Measurements from ENCODE around the gene COIL.

COIL gene

DNA sequence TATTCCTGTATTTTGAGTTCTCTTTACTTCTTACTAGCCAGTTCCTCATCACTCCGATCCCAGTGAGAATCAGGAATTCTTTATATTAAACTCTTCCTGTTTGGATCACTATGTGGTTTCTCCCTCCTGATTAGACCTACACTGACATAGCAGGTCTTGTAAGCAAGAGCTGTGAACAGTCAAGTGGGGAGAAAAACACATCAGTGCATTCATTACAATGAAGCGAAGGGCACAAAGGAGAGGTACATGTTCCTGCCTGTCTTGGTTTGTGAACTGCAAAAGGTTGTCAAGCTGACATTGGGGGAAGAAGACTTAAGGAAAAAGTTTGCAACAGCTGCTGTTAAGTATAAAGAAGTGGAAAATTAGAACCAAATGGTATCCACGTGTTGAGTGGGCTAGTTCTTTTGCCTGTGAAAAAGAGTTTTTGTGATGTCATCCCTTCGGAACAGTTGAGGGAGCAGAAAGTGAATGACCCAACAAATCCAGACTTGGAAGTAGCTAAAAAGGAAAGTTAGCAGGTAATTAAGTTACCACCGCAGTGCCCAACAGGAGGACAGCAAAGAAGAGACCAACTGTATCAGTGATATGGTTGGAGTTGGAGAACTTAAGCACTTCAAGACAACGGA is 24.0 kb downstream of the COIL start:
- H3K36me3 ChIP-seq (ENCODE audit: insufficient read depth, low read length), result peaks cover 25% of the 10 kb centered on the region; the same call in 1 of the 2 replicates

DNA sequence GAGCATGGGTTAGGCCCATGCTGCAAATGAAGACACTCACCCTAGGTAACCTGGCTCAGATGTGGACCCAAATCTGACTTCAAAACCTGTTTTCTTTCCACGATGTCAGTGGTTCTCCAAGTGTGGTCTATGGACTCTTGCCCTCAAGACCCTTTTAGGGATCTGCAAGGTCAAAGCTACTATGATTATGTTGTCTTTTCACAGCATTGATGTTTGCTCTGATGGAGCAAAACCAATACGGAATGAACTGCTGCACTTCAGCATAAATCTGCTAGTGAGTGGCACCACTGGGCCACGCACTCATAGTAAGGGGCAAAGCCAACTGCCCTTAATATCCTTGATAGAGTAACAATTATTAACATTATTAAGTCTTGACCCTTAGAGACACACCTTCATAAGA is 25.4 kb downstream of the COIL start:
- no peak overlapping the region for H3K27ac ChIP-seq (ENCODE audit: low read depth, low read length)
- no peaks in the 10 kb centered on the region for H3K79me2 ChIP-seq (ENCODE audit: control insufficient read depth, insufficient read depth, low read length, unreplicated experiment)
- peaks cover 28% of the 10 kb centered on the region for H3K36me3 ChIP-seq (ENCODE audit: insufficient read depth, low read length)
- H3K4me1 ChIP-seq (ENCODE audit: control insufficient read depth, insufficient read depth, low read length, unreplicated experiment), result peaks cover 14% of the 10 kb centered on the region
- H3K27me3 ChIP-seq (ENCODE audit: insufficient read depth, low read length), result no peaks in the 10 kb centered on the region
- no peak overlapping the region for H2AFZ ChIP-seq (ENCODE audit: low read length, unreplicated experiment)
- no peak overlapping the region for H3K4me3 ChIP-seq (ENCODE audit: low read depth, low read length)

More for the DNA sequence above, 24.0 kb downstream of the COIL start:
- H3K27ac ChIP-seq (ENCODE audit: low read depth, low read length), result no peak overlapping the region
- H3K27me3 ChIP-seq (ENCODE audit: insufficient read depth, low read length), result no peaks in the 10 kb centered on the region
- H3K79me2 ChIP-seq (ENCODE audit: control insufficient read depth, insufficient read depth, low read length, unreplicated experiment), result no peaks in the 10 kb centered on the region
- no peak overlapping the region for H3K4me3 ChIP-seq (ENCODE audit: low read depth, low read length)
- H2AFZ ChIP-seq (ENCODE audit: low read length, unreplicated experiment), result no peak overlapping the region
- H3K4me1 ChIP-seq (ENCODE audit: control insufficient read depth, insufficient read depth, low read length, unreplicated experiment), result peaks cover 14% of the 10 kb centered on the region

GRCh38 chr17:56934280-56934679 is 26.6 kb downstream of the COIL start:
- Histone ChIP-seq H2AFZ (ENCODE audit: low read length, unreplicated experiment) (no peak overlapping the region), H3K27ac (ENCODE audit: low read depth, low read length) (no peak overlapping the region), H3K36me3 (ENCODE audit: insufficient read depth, low read length) (peaks cover 28% of the 10 kb centered on the region), H3K79me2 (ENCODE audit: control insufficient read depth, insufficient read depth, low read length, unreplicated experiment) (no peaks in the 10 kb centered on the region), H3K27me3 (ENCODE audit: insufficient read depth, low read length) (no peaks in the 10 kb centered on the region), H3K4me3 (ENCODE audit: low read depth, low read length) (no peak overlapping the region), H3K4me1 (ENCODE audit: control insufficient read depth, insufficient read depth, low read length, unreplicated experiment) (peaks cover 14% of the 10 kb centered on the region)

DNA sequence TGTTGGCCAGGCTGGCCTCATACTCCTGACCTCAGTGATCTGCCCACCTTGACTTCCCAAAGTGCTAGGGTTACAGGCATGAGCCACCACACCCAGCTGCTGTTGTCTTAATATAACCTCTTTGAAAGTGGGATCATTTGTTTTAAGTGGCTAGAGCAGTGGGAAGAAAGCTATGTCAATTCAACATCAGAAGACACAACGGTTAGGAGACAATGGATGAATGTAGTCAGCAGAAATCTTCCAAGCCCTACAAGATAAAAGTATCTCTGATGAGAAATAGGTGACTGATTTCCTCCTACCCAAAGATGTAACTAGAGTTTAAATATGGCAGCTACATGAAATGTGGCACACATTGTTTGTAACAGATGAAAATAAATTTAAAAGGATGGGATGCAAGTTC is 27.0 kb downstream of the COIL start:
- no peak overlapping the region for H2AFZ ChIP-seq (ENCODE audit: low read length, unreplicated experiment)
- peaks cover 28% of the 10 kb centered on the region for H3K36me3 ChIP-seq (ENCODE audit: insufficient read depth, low read length)
- H3K4me1 ChIP-seq (ENCODE audit: control insufficient read depth, insufficient read depth, low read length, unreplicated experiment), result peaks cover 14% of the 10 kb centered on the region
- H3K4me3 ChIP-seq (ENCODE audit: low read depth, low read length), result no peak overlapping the region
- no peak overlapping the region for H3K27ac ChIP-seq (ENCODE audit: low read depth, low read length)
- no peaks in the 10 kb centered on the region for H3K79me2 ChIP-seq (ENCODE audit: control insufficient read depth, insufficient read depth, low read length, unreplicated experiment)
- H3K27me3 ChIP-seq (ENCODE audit: insufficient read depth, low read length), result no peaks in the 10 kb centered on the region

DNA sequence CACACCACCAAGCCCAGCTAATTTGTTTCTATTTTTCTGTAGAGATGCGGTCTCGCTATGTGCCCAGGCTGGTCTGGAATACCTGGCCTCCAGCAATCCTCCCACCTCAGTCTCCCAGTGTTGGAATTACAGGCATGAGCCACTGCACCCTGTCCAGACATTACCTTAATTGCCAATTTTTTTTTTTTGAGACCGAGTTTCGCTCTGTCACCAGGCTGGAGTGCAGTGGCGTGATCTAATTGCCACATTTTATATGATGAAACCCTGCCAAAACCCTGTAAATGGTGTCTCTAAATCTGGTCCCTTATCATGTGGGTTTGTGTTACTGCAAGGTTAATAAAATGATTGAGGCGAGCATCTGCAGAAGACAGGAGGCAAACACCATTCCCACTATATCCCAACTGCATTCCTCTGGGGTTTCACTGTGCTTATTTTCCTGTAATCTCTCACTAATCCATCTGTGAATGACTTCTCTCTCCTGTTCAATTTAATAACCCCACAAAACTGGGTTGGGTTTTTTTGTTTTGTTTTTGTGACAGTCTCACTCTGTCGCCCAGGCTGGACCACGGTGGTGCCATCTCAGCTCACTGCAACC is 27.6 kb downstream of the COIL start:
- Histone ChIP-seq H3K4me3 (ENCODE audit: low read depth, low read length) (no peak overlapping the region), H3K4me1 (ENCODE audit: control insufficient read depth, insufficient read depth, low read length, unreplicated experiment) (peaks cover 9% of the 10 kb centered on the region), H3K27me3 (ENCODE audit: insufficient read depth, low read length) (no peaks in the 10 kb centered on the region), H3K36me3 (ENCODE audit: insufficient read depth, low read length) (peaks cover 28% of the 10 kb centered on the region), H2AFZ (ENCODE audit: low read length, unreplicated experiment) (no peak overlapping the region), H3K79me2 (ENCODE audit: control insufficient read depth, insufficient read depth, low read length, unreplicated experiment) (no peaks in the 10 kb centered on the region), H3K27ac (ENCODE audit: low read depth, low read length) (no peak overlapping the region)

GRCh38 chr17:56930739-56931337 is 30.0 kb downstream of the COIL start:
- no peaks in the 10 kb centered on the region for H3K79me2 ChIP-seq (ENCODE audit: control insufficient read depth, insufficient read depth, low read length, unreplicated experiment)
- no peaks in the 10 kb centered on the region for H3K4me1 ChIP-seq (ENCODE audit: control insufficient read depth, insufficient read depth, low read length, unreplicated experiment)
- H3K4me3 ChIP-seq (ENCODE audit: low read depth, low read length), result no peak overlapping the region
- no peak overlapping the region for H3K27ac ChIP-seq (ENCODE audit: low read depth, low read length)
- no peak overlapping the region for H2AFZ ChIP-seq (ENCODE audit: low read length, unreplicated experiment)
- peaks cover 13% of the 10 kb centered on the region for H3K36me3 ChIP-seq (ENCODE audit: insufficient read depth, low read length)
- no peaks in the 10 kb centered on the region for H3K27me3 ChIP-seq (ENCODE audit: insufficient read depth, low read length)

GRCh38 chr17:56929362-56929969 is 31.4 kb downstream of the COIL start:
- peaks cover 10% of the 10 kb centered on the region for H3K36me3 ChIP-seq (ENCODE audit: insufficient read depth, low read length)
- H3K79me2 ChIP-seq (ENCODE audit: control insufficient read depth, insufficient read depth, low read length, unreplicated experiment), result no peaks in the 10 kb centered on the region
- no peak overlapping the region for H3K4me3 ChIP-seq (ENCODE audit: low read depth, low read length)
- H3K4me1 ChIP-seq (ENCODE audit: control insufficient read depth, insufficient read depth, low read length, unreplicated experiment), result no peaks in the 10 kb centered on the region
- H3K27ac ChIP-seq (ENCODE audit: low read depth, low read length), result no peak overlapping the region
- H3K27me3 ChIP-seq (ENCODE audit: insufficient read depth, low read length), result no peaks in the 10 kb centered on the region
- H2AFZ ChIP-seq (ENCODE audit: low read length, unreplicated experiment), result no peak overlapping the region

- Histone ChIP-seq H3K4me3 (ENCODE audit: low read depth, low read length) (no peak overlapping the region), H3K27ac (ENCODE audit: low read depth, low read length) (no peak overlapping the region), H3K79me2 (ENCODE audit: control insufficient read depth, insufficient read depth, low read length, unreplicated experiment) (no peaks in the 10 kb centered on the region)
Measured at GRCh38 chr17:56928586-56928985, 32.3 kb downstream of the COIL start.

DNA sequence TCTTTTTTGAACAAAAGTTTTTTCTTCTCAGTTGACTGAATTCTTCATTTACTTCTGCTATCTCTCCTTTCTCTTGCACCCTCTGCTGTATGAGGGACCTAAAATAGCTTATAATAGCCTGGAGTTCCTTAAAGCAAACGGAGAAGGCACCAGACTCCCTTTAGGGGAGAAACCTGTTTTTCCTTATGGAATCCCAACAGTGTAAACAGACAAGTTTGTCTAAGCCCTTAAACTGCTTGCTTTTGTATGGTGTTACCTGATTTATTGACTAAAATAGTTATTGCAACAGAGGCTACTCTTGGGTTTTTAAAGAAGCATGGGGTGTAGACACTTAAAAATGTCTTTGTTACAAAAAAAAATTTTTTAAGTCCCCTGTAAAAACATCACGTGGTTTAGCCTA is 34.1 kb downstream of the COIL start:
- Histone ChIP-seq H3K27me3 (ENCODE audit: insufficient read depth, low read length) (no peaks in the 10 kb centered on the region), H3K27ac (ENCODE audit: low read depth, low read length) (no peak overlapping the region), H3K4me1 (ENCODE audit: control insufficient read depth, insufficient read depth, low read length, unreplicated experiment) (no peaks in the 10 kb centered on the region), H3K4me3 (ENCODE audit: low read depth, low read length) (no peak overlapping the region), H2AFZ (ENCODE audit: low read length, unreplicated experiment) (no peak overlapping the region), H3K36me3 (ENCODE audit: insufficient read depth, low read length) (peaks cover 3% of the 10 kb centered on the region), H3K79me2 (ENCODE audit: control insufficient read depth, insufficient read depth, low read length, unreplicated experiment) (no peaks in the 10 kb centered on the region)

More at GRCh38 chr17:56928586-56928985, 32.3 kb downstream of the COIL start:
- Histone ChIP-seq H3K27me3 (ENCODE audit: insufficient read depth, low read length) (no peaks in the 10 kb centered on the region), H3K36me3 (ENCODE audit: insufficient read depth, low read length) (peaks cover 3% of the 10 kb centered on the region), H2AFZ (ENCODE audit: low read length, unreplicated experiment) (no peak overlapping the region), H3K4me1 (ENCODE audit: control insufficient read depth, insufficient read depth, low read length, unreplicated experiment) (no peaks in the 10 kb centered on the region)

- H3K27ac ChIP-seq (ENCODE audit: low read depth, low read length), result no peak overlapping the region
- no peaks in the 10 kb centered on the region for H3K27me3 ChIP-seq (ENCODE audit: insufficient read depth, low read length)
- no peaks in the 10 kb centered on the region for H3K4me1 ChIP-seq (ENCODE audit: control insufficient read depth, insufficient read depth, low read length, unreplicated experiment)
- H3K36me3 ChIP-seq (ENCODE audit: insufficient read depth, low read length), result peaks cover 3% of the 10 kb centered on the region; the same call in 1 of the 2 replicates
- H2AFZ ChIP-seq (ENCODE audit: low read length, unreplicated experiment), result no peak overlapping the region
- H3K4me3 ChIP-seq (ENCODE audit: low read depth, low read length), result no peak overlapping the region
- H3K79me2 ChIP-seq (ENCODE audit: control insufficient read depth, insufficient read depth, low read length, unreplicated experiment), result no peaks in the 10 kb centered on the region
Measured at GRCh38 chr17:56926270-56926669, 34.6 kb downstream of the COIL start.

All from ACC112 (cell line).